K562 (cell line): Measurements from ENCODE around the gene CNOT4. TPM values are rescaled to one million over a fixed set of nuclear protein-coding genes. Genes with fewer than 3 reads are reported as not detected.

Experiments
- BRF1 ChIP-seq: IDR thresholded peaks from 3 replicates; pipeline ENCODE4 v1.6.1; 2011; ENCODE audit warnings: borderline replicate concordance, mild to moderate bottlenecking; ENCODE audit not compliant: insufficient read length; ENCODE audit errors: extremely low read depth
- CEBPG ChIP-seq, 3 experiments: fragments of 200-800 bp in 1 of 3; sonication (Bioruptor generic) in 1 of 3; sonication (generic) in 1 of 3; formaldehyde crosslinking in 1 of 3; IDR thresholded peaks in 2 of 3; conservative IDR thresholded peaks in 1 of 3; 2 replicates each; pipeline versions ENCODE4 v1.6.1 to v1.8.0; 2016 to 2022; ENCODE audit warnings: missing compliant biosample characterization in 2 of 3, missing genetic modification characterization in 2 of 3, mild to moderate bottlenecking in 1 of 3, missing genetic modification reagents in 1 of 3
- DDX20 ChIP-seq: fragments of 450-650 bp; IDR thresholded peaks from 2 replicates; pipeline ENCODE4 v1.6.1; 2016; ENCODE audit warnings: missing genetic modification characterization, low read depth, mild to moderate bottlenecking, missing compliant biosample characterization, moderate library complexity
- EHMT2 ChIP-seq: fragments of 450-650 bp; IDR thresholded peaks from 2 replicates; pipeline ENCODE4 v1.6.1; 2018; ENCODE audit warnings: antibody characterized with exemption
- ESRRB ChIP-seq: fragments of 250-450 bp; sonication (Bioruptor Pico); IDR thresholded peaks from 2 replicates; pipeline ENCODE4 v1.5.0; 2020; ENCODE audit warnings: mild to moderate bottlenecking, moderate library complexity, borderline replicate concordance
- ETV1 ChIP-seq: fragments of 450-650 bp; conservative IDR thresholded peaks from 2 replicates; pipeline ENCODE4 v1.6.1; 2016; ENCODE audit warnings: missing genetic modification characterization, control low read depth, low read depth, missing compliant biosample characterization
- FOXA3 ChIP-seq, 2 experiments: fragments of 450-650 bp in 1 of 2; sonication (generic) in 1 of 2; formaldehyde crosslinking; IDR thresholded peaks in 1 of 2; conservative IDR thresholded peaks in 1 of 2; 2 replicates each; pipeline versions ENCODE4 v1.4.0 to v1.8.0; 2020 to 2022; ENCODE audit warnings: mild to moderate bottlenecking in 2 of 2, missing genetic modification reagents in 1 of 2
- GTF2F1 ChIP-seq: IDR thresholded peaks from 2 replicates; pipeline ENCODE4 v1.6.1; 2011; ENCODE audit warnings: low read depth, low read length, improper control_type of control experiment
- HOMEZ ChIP-seq: fragments of 250-450 bp; sonication (Bioruptor Pico); IDR thresholded peaks from 2 replicates; pipeline ENCODE4 v1.4.0; 2020; ENCODE audit warnings: mild to moderate bottlenecking, moderate library complexity
- KDM1A ChIP-seq, 2 experiments: fragments of 450-650 bp; IDR thresholded peaks; 2 replicates each; pipeline ENCODE4 v1.6.1; 2016; ENCODE audit warnings: mild to moderate bottlenecking in 2 of 2
- L3MBTL2 ChIP-seq: fragments of 450-650 bp; IDR thresholded peaks from 2 replicates; pipeline ENCODE4 v1.6.1; 2016; ENCODE audit warnings: mild to moderate bottlenecking, moderate library complexity
- MTF1 ChIP-seq: fragments of 250-450 bp; sonication (Bioruptor Pico); IDR thresholded peaks from 2 replicates; pipeline ENCODE4 v1.9.0; 2021; ENCODE audit warnings: moderate library complexity, mild to moderate bottlenecking, inconsistent platforms, borderline replicate concordance
- MYC ChIP-seq, 2 experiments: fragments of 250-450 bp in 1 of 2; sonication (Bioruptor Pico) in 1 of 2; IDR thresholded peaks; 2 replicates each; pipeline versions ENCODE4 v1.5.1 to v1.6.1; 2012 to 2021; ENCODE audit warnings: low read depth in 2 of 2, borderline replicate concordance in 1 of 2, improper control_type of control experiment in 1 of 2, low read length in 1 of 2, mild to moderate bottlenecking in 1 of 2, moderate library complexity in 1 of 2
- NFE2L1 ChIP-seq: fragments of 450-650 bp; IDR thresholded peaks from 2 replicates; pipeline ENCODE4 v1.6.1; 2016; ENCODE audit warnings: missing genetic modification characterization, low read depth, mild to moderate bottlenecking, missing compliant biosample characterization, moderate library complexity, borderline replicate concordance
- POLR2AphosphoS2 ChIP-seq: IDR thresholded peaks from 2 replicates; pipeline ENCODE4 v1.6.1; 2012; ENCODE audit warnings: low read length, improper control_type of control experiment
- PRPF4 ChIP-seq: fragments of 200-400 bp; formaldehyde crosslinking; IDR thresholded peaks from one replicate; pipeline ENCODE4 v1.6.1; 2017; ENCODE audit warnings: low read length, low read depth, mild to moderate bottlenecking; ENCODE audit not compliant: insufficient read depth, poor library complexity, severe bottlenecking
- RUNX1 ChIP-seq: sonication (generic); IDR thresholded peaks from 2 replicates; pipeline ENCODE4 v1.6.1; 2016; ENCODE audit warnings: antibody characterized with exemption, low read depth
- TAF7 ChIP-seq: fragments of 450-650 bp; IDR thresholded peaks from 2 replicates; pipeline ENCODE4 v1.6.1; 2016; ENCODE audit warnings: missing genetic modification characterization, missing compliant biosample characterization
- TBL1XR1 ChIP-seq, 2 experiments: IDR thresholded peaks; 2 replicates each; pipeline ENCODE4 v1.6.1; 2012; ENCODE audit warnings: improper control_type of control experiment in 2 of 2, low read length in 2 of 2, mild to moderate bottlenecking in 1 of 2
- THRB ChIP-seq: fragments of 450-650 bp; formaldehyde crosslinking; conservative IDR thresholded peaks from 2 replicates; pipeline ENCODE4 v1.4.0; 2022; ENCODE audit warnings: mild to moderate bottlenecking, missing genetic modification characterization
- U2AF1 ChIP-seq: fragments of 200-400 bp; formaldehyde crosslinking; optimal IDR thresholded peaks from 2 replicates; pipeline ENCODE3; 2017; ENCODE audit warnings: mild to moderate bottlenecking, low read depth, low read length, moderate library complexity
- ZNF347 ChIP-seq: fragments of 450-650 bp; formaldehyde crosslinking; IDR thresholded peaks from 2 replicates; pipeline ENCODE4 v1.4.0; 2020; ENCODE audit warnings: low read depth, mild to moderate bottlenecking, moderate library complexity
- ZNF384 ChIP-seq: IDR thresholded peaks from 2 replicates; pipeline ENCODE4 v1.6.1; 2012; ENCODE audit warnings: low read depth, low read length, improper control_type of control experiment
- ZNF445 ChIP-seq: fragments of 250-450 bp; sonication (Bioruptor Pico); IDR thresholded peaks from 2 replicates; pipeline ENCODE4 v1.4.0; 2020; ENCODE audit warnings: low read depth, mild to moderate bottlenecking, moderate library complexity
- ZNF584 ChIP-seq: fragments of 200-800 bp; sonication (Bioruptor generic); IDR thresholded peaks from 2 replicates; pipeline ENCODE4 v1.6.1; 2016; ENCODE audit warnings: low read depth, mild to moderate bottlenecking, missing genetic modification characterization, missing compliant biosample characterization
- ZNF79 ChIP-seq: fragments of 250-450 bp; sonication (Bioruptor Pico); IDR thresholded peaks from 2 replicates; pipeline ENCODE4 v1.4.0; 2020; ENCODE audit warnings: low read depth, mild to moderate bottlenecking, moderate library complexity
- polyA plus RNA-seq, 8 experiments: library from polyadenylated mRNA; depleted of rRNA in 4 of 8; stranded (reverse) in 5 of 8; unstranded in 3 of 8; fragments of >200 nt; fragmentation: Nextera tagmentation in 2 of 8; fragmentation: Illumina TruSeq in 1 of 8; extraction: Ambion mirVana in 2 of 8; extraction: Trizol in 1 of 8; gene quantifications; 2 replicates each; pipeline versions ENCODE4 v1.2.1 to v1.2.3, GENCODE V29; 2011 to 2014; ENCODE audit warnings: inconsistent platforms in 1 of 8, missing spikeins in 1 of 8
- total RNA-seq, 7 experiments: library from RNA; depleted of rRNA in 6 of 7; stranded (reverse); fragments of >200 nt in 6 of 7; fragmentation: Illumina TruSeq in 2 of 7; extraction: Trizol in 2 of 7; gene quantifications; 2 replicates each; pipeline versions ENCODE4 v1.2.1 to v1.2.3, GENCODE V29; 2011 to 2021; ENCODE audit warnings: low replicate concordance in 1 of 7

The CNOT4 gene
- total and polyA plus RNA-seq, 9 of the 15 experiments (the other 6 are each of a cell fraction or from before 2014, with no cell fraction given) = 8.6 to 24.1 (median 15.4) TPM

GRCh38 chr7:135490783-135491182 lies 19.1 kb downstream of the CNOT4 start (continued):
- TF ChIP-seq TAF7 (no peak), U2AF1 (no peak), EHMT2 (peak; percentile 93), NFE2L1 (tag) (no peak), POLR2AphosphoS2 (no peak), ESRRB (CRISPR knock-in tag) (no peak), ZNF79 (CRISPR knock-in tag) (no peak), DDX20 (tag) (no peak), PRPF4 (no peak), MTF1 (CRISPR knock-in tag) (no peak), GTF2F1 (no peak), MYC (IDR thresholded peaks at IDR 0.05; ENCODE audit: low read depth, low read length) (no peak), MYC (CRISPR knock-in tag; IDR thresholded peaks at IDR 0.05; ENCODE audit: borderline replicate concordance, low read depth) (no peak), CEBPG (CRISPR knock-in tag; IDR thresholded peaks at IDR 0.05) (no peak), CEBPG (tag; conservative IDR thresholded peaks at IDR 0.05 in 1 of 2, IDR thresholded peaks at IDR 0.05 in 1 of 2) (no peak), L3MBTL2 (0 out of 2 replicates have a peak, but pooled peaks have one; percentile 39), KDM1A (IDR thresholded peaks at IDR 0.05) (0 out of 4 replicates have a peak, but pooled peaks of 1 of the 2 experiments have one; percentile 7), FOXA3 (CRISPR knock-in tag; conservative IDR thresholded peaks at IDR 0.05 in 1 of 2, IDR thresholded peaks at IDR 0.05 in 1 of 2) (peak in 1 of 2 experiments; percentile 41; a peak in 2 of 4 replicates), TBL1XR1 (IDR thresholded peaks at IDR 0.05; ENCODE audit: low read length in 2 of 2) (0 out of 4 replicates have a peak, but pooled peaks of 1 of the 2 experiments have one; percentile 25), RUNX1 (no peak), ZNF584 (CRISPR knock-in tag) (no peak), ZNF384 (no peak), BRF1 (no peak), ZNF445 (no peak), HOMEZ (no peak), ETV1 (tag) (peak; percentile 81), THRB (CRISPR knock-in tag) (0 out of 2 replicates have a peak, but pooled peaks have one; percentile 50), ZNF347 (CRISPR knock-in tag) (no peak)
